GM23338 (cell line): ENCODE measurements around the gene TPX2. TPM values are rescaled to one million over a fixed set of nuclear protein-coding genes. Genes with fewer than 3 reads are reported as not detected.

Experiments
- ATAC-seq: fragments of 200-7000 bp; cut with Tn5 transposase; 3 replicates; pipeline ENCODE4 v1.9.1; 2020
- DNase-seq: peaks from one replicate; pipeline ENCODE4 v3.0.0-alpha.2; 2015; ENCODE audit warnings: low spot score
- H2AFZ ChIP-seq: fragments of 200-600 bp; sonication (generic); 2 replicates; pipeline ENCODE4 v1.8.0; 2016; ENCODE audit warnings: antibody characterized with exemption, mild to moderate bottlenecking, moderate library complexity
- H3F3A ChIP-seq: fragments of 200-600 bp; sonication (generic); replicated peaks from 2 replicates; pipeline ENCODE4 v1.8.0; 2017; ENCODE audit warnings: antibody characterized with exemption, mixed run types, low read depth
- H3K27ac ChIP-seq: fragments of 200-600 bp; sonication (generic); 2 replicates; pipeline ENCODE4 v1.6.1; 2016; ENCODE audit warnings: low read depth
- H3K27me3 ChIP-seq: fragments of 200-600 bp; sonication (generic); 2 replicates; pipeline ENCODE4 v1.8.0; 2016; ENCODE audit warnings: mild to moderate bottlenecking, mixed run types, moderate library complexity; ENCODE audit not compliant: insufficient read depth
- H3K36me3 ChIP-seq: fragments of 200-600 bp; sonication (generic); 2 replicates; pipeline ENCODE4 v1.8.0; 2016; ENCODE audit warnings: mild to moderate bottlenecking; ENCODE audit not compliant: insufficient read depth
- H3K4me1 ChIP-seq: fragments of 200-600 bp; sonication (generic); 2 replicates; pipeline ENCODE4 v1.8.0; 2016; ENCODE audit warnings: mild to moderate bottlenecking, moderate library complexity; ENCODE audit not compliant: insufficient read depth
- H3K4me2 ChIP-seq: fragments of 200-600 bp; sonication (generic); 2 replicates; pipeline ENCODE4 v1.7.1; 2017; ENCODE audit warnings: mixed run types
- H3K4me3 ChIP-seq: fragments of 200-600 bp; sonication (generic); 2 replicates; pipeline ENCODE4 v1.6.1; 2016; ENCODE audit warnings: mixed run types
- H3K79me2 ChIP-seq: fragments of 200-600 bp; sonication (generic); replicated peaks from 2 replicates; pipeline ENCODE4 v1.8.0; 2017; ENCODE audit warnings: mild to moderate bottlenecking; ENCODE audit not compliant: insufficient read depth
- H3K9me2 ChIP-seq: fragments of 200-600 bp; sonication (generic); 2 replicates; pipeline ENCODE4 v1.8.0; 2017; ENCODE audit not compliant: insufficient read depth
- H4K20me1 ChIP-seq: fragments of 200-600 bp; sonication (generic); replicated peaks from 2 replicates; pipeline ENCODE4 v1.8.0; 2017; ENCODE audit warnings: mild to moderate bottlenecking; ENCODE audit not compliant: insufficient read depth
- H3K27ac Mint-ChIP-seq: 2 replicates; pipeline ENCODE4 v1.8.0; 2020; ENCODE audit warnings: inconsistent platforms, mild to moderate bottlenecking, moderate library complexity, mixed read lengths
- H3K27me3 Mint-ChIP-seq: 3 replicates; pipeline ENCODE4 v1.8.0; 2022; ENCODE audit warnings: low read depth, mild to moderate bottlenecking, moderate library complexity, mixed read lengths, inconsistent platforms; ENCODE audit not compliant: insufficient read depth, poor library complexity
- H3K36me3 Mint-ChIP-seq: 3 replicates; pipeline ENCODE4 v1.8.0; 2021; ENCODE audit warnings: low read depth, mild to moderate bottlenecking, inconsistent platforms, moderate library complexity, mixed read lengths
- H3K4me1 Mint-ChIP-seq: 3 replicates; pipeline ENCODE4 v1.8.0; 2020; ENCODE audit warnings: mild to moderate bottlenecking, inconsistent platforms, mixed read lengths
- H3K4me3 Mint-ChIP-seq: 3 replicates; pipeline ENCODE4 v1.8.0; 2021; ENCODE audit warnings: moderate library complexity, mild to moderate bottlenecking, inconsistent platforms, mixed read lengths
- H3K9me3 Mint-ChIP-seq: 3 replicates; pipeline ENCODE4 v1.8.0; 2020; ENCODE audit warnings: moderate library complexity, mild to moderate bottlenecking, inconsistent platforms, mixed read lengths
- CREB1 ChIP-seq: fragments of 250-450 bp; sonication (Bioruptor Pico); IDR thresholded peaks from 2 replicates; pipeline ENCODE4 v1.5.0; 2020; ENCODE audit warnings: low read depth, mild to moderate bottlenecking, moderate library complexity
- EZH2 ChIP-seq: fragments of 200-600 bp; sonication (generic); IDR thresholded peaks from one replicate; pipeline ENCODE4 v1.8.0; 2017; ENCODE audit warnings: antibody characterized with exemption, mild to moderate bottlenecking, low read depth; ENCODE audit not compliant: unreplicated experiment
- JUNB ChIP-seq: IDR thresholded peaks from one replicate; pipeline ENCODE4 v1.6.1; 2016; ENCODE audit warnings: antibody characterized with exemption; ENCODE audit not compliant: unreplicated experiment
- POLR2AphosphoS5 ChIP-seq: IDR thresholded peaks from 2 replicates; pipeline ENCODE4 v1.6.1; 2016; ENCODE audit warnings: antibody characterized with exemption, low read depth
- STAT1 ChIP-seq: IDR thresholded peaks from one replicate; pipeline ENCODE4 v1.6.1; 2016; ENCODE audit warnings: antibody characterized with exemption; ENCODE audit not compliant: unreplicated experiment
- ZNF331 ChIP-seq: fragments of 250-450 bp; sonication (Bioruptor Pico); IDR thresholded peaks from 2 replicates; pipeline ENCODE4 v1.5.0; 2020; ENCODE audit warnings: low read depth, mild to moderate bottlenecking, moderate library complexity
- polyA plus RNA-seq: library from polyadenylated mRNA; unstranded; fragments of >200 nt; fragmentation: Nextera tagmentation; extraction: Ambion mirVana; gene quantifications from 2 replicates; pipeline ENCODE4 v1.2.1, GENCODE V29; 2016
- total RNA-seq: library from RNA; depleted of rRNA; stranded (reverse); fragments of >200 nt; shearing (Covaris generic); gene quantifications from 2 replicates; pipeline ENCODE4 v1.2.3, GENCODE V29; 2014
- TF ChIP-seq, protein P1 (sequence below): fragments of 250-450 bp; sonication (Bioruptor Pico); IDR thresholded peaks from 2 replicates; pipeline ENCODE4 v1.5.0; 2020; ENCODE audit warnings: mild to moderate bottlenecking, moderate library complexity
- TF ChIP-seq, protein P2 (sequence below): IDR thresholded peaks from one replicate; pipeline ENCODE4 v1.6.1; 2018; ENCODE audit warnings: antibody characterized with exemption; ENCODE audit not compliant: unreplicated experiment

TPX2 gene
- total and polyA plus RNA-seq, 2 experiments from 2014 or later, result 101 to 159 TPM

DNA sequence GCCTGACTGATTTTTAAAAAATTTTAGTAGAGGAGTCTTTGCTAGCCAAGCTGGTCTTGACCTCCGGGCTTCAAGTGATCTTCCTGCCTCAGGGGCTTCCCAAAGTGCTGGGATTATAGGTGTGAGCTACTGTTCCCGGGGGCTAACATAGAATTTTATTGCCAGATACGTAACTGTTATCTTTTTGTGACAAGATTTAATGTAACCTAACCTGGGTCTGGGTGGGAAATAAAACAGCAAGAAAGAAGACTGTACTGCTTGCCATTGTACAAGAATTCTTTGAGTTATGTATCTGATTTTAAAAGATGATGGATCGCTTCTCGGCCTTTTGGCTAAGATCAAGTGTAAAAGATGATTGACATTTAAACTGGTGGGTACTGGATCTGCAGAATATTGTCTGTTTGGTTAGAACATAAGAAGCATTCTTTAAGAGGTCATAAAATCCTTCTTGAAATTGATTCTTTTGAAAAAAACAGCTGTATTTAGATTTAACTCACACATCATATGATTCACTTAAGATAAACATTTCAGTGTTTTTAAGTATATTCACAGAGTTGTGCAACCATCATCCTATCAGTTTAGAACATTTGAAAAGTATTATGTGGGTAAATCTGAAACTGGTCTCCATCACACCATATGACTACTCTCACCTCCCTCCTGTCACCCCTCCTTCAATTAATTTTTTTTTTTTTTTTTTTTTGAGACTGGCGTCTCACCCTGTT lies 21.6 kb downstream of the TPX2 start:
- Histone ChIP-seq H3K27ac (no peak overlapping the region), H3F3A (no peaks in the 10 kb centered on the region)

More for the DNA sequence above, 21.6 kb downstream of the TPX2 start:
- no peaks in the 10 kb centered on the region for H3K9me3 Mint-ChIP-seq
- H4K20me1 ChIP-seq, result peaks cover 46% of the 10 kb centered on the region
- no peak overlapping the region for H3K4me3 ChIP-seq
- H3K36me3 Mint-ChIP-seq, result peaks cover 74% of the 10 kb centered on the region
- no peaks in the 10 kb centered on the region for H3K27me3 Mint-ChIP-seq
- DNase-seq, result no peak
- H3K9me2 ChIP-seq, result no peaks in the 10 kb centered on the region
- H3K4me2 ChIP-seq, result no peak overlapping the region
- H3K27ac Mint-ChIP-seq, result no peak overlapping the region
- no peaks in the 10 kb centered on the region for H3K27me3 ChIP-seq
- H3K36me3 ChIP-seq, result peaks cover 45% of the 10 kb centered on the region
- peaks cover 7% of the 10 kb centered on the region; the same call in 2 of the 3 replicates for H3K4me1 Mint-ChIP-seq
- peaks cover 83% of the 10 kb centered on the region for H3K79me2 ChIP-seq
- H3K4me1 ChIP-seq, result 0 out of 2 replicates have a peak, but pooled peaks cover 3% of the 10 kb centered on the region
- H3K4me3 Mint-ChIP-seq, result no peak overlapping the region
- no peak for ATAC-seq
- no peak overlapping the region for H2AFZ ChIP-seq
- TF ChIP-seq JUNB (no peak), POLR2AphosphoS5 (no peak), ZNF331 (CRISPR knock-in tag) (no peak), STAT1 (no peak), EZH2 (no peak), CREB1 (no peak)
- TF ChIP-seq, protein P1, sequence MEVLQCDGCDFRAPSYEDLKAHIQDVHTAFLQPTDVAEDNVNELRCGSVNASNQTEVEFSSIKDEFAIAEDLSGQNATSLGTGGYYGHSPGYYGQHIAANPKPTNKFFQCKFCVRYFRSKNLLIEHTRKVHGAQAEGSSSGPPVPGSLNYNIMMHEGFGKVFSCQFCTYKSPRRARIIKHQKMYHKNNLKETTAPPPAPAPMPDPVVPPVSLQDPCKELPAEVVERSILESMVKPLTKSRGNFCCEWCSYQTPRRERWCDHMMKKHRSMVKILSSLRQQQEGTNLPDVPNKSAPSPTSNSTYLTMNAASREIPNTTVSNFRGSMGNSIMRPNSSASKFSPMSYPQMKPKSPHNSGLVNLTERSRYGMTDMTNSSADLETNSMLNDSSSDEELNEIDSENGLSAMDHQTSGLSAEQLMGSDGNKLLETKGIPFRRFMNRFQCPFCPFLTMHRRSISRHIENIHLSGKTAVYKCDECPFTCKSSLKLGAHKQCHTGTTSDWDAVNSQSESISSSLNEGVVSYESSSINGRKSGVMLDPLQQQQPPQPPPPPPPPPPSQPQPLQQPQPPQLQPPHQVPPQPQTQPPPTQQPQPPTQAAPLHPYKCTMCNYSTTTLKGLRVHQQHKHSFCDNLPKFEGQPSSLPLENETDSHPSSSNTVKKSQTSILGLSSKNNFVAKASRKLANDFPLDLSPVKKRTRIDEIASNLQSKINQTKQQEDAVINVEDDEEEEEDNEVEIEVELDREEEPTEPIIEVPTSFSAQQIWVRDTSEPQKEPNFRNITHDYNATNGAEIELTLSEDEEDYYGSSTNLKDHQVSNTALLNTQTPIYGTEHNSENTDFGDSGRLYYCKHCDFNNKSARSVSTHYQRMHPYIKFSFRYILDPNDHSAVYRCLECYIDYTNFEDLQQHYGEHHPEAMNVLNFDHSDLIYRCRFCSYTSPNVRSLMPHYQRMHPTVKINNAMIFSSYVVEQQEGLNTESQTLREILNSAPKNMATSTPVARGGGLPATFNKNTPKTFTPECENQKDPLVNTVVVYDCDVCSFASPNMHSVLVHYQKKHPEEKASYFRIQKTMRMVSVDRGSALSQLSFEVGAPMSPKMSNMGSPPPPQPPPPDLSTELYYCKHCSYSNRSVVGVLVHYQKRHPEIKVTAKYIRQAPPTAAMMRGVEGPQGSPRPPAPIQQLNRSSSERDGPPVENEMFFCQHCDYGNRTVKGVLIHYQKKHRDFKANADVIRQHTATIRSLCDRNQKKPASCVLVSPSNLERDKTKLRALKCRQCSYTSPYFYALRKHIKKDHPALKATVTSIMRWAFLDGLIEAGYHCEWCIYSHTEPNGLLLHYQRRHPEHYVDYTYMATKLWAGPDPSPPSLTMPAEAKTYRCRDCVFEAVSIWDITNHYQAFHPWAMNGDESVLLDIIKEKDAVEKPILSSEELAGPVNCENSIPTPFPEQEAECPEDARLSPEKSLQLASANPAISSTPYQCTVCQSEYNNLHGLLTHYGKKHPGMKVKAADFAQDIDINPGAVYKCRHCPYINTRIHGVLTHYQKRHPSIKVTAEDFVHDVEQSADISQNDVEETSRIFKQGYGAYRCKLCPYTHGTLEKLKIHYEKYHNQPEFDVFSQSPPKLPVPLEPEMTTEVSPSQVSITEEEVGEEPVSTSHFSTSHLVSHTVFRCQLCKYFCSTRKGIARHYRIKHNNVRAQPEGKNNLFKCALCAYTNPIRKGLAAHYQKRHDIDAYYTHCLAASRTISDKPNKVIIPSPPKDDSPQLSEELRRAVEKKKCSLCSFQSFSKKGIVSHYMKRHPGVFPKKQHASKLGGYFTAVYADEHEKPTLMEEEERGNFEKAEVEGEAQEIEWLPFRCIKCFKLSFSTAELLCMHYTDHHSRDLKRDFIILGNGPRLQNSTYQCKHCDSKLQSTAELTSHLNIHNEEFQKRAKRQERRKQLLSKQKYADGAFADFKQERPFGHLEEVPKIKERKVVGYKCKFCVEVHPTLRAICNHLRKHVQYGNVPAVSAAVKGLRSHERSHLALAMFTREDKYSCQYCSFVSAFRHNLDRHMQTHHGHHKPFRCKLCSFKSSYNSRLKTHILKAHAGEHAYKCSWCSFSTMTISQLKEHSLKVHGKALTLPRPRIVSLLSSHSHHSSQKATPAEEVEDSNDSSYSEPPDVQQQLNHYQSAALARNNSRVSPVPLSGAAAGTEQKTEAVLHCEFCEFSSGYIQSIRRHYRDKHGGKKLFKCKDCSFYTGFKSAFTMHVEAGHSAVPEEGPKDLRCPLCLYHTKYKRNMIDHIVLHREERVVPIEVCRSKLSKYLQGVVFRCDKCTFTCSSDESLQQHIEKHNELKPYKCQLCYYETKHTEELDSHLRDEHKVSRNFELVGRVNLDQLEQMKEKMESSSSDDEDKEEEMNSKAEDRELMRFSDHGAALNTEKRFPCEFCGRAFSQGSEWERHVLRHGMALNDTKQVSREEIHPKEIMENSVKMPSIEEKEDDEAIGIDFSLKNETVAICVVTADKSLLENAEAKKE, result no peak
- TF ChIP-seq, protein P2, sequence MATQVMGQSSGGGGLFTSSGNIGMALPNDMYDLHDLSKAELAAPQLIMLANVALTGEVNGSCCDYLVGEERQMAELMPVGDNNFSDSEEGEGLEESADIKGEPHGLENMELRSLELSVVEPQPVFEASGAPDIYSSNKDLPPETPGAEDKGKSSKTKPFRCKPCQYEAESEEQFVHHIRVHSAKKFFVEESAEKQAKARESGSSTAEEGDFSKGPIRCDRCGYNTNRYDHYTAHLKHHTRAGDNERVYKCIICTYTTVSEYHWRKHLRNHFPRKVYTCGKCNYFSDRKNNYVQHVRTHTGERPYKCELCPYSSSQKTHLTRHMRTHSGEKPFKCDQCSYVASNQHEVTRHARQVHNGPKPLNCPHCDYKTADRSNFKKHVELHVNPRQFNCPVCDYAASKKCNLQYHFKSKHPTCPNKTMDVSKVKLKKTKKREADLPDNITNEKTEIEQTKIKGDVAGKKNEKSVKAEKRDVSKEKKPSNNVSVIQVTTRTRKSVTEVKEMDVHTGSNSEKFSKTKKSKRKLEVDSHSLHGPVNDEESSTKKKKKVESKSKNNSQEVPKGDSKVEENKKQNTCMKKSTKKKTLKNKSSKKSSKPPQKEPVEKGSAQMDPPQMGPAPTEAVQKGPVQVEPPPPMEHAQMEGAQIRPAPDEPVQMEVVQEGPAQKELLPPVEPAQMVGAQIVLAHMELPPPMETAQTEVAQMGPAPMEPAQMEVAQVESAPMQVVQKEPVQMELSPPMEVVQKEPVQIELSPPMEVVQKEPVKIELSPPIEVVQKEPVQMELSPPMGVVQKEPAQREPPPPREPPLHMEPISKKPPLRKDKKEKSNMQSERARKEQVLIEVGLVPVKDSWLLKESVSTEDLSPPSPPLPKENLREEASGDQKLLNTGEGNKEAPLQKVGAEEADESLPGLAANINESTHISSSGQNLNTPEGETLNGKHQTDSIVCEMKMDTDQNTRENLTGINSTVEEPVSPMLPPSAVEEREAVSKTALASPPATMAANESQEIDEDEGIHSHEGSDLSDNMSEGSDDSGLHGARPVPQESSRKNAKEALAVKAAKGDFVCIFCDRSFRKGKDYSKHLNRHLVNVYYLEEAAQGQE, result no peak
